ENCODE data around the gene FLYWCH1.

DNA sequence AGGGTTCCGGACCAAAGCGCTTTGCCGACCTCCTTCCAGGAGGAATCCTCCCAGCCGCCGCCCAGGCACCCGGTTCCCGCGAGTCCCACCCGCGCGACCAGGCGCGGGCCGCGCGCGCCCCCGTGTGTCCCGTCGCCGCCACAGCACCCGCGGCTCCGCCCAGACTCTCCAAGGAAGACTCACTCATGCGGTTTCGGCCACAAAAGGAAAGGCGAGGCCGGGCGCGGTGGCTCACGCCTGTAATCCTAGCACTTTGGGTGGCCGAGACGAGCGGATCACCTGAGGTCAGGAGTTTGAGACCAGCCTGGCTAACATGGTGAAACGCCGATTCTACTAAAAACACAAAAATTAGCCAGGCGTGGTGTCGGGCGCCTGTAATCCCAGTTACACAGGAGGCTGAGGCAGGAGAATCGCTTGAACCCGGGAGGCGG, 72.0 kb downstream of the FLYWCH1 start:
- TF ChIP-seq POLR2AphosphoS5 (IDR thresholded peaks at IDR 0.05; ENCODE audit: borderline replicate concordance, low read depth, low read length) (no peak), EZH2 (IDR thresholded peaks at IDR 0.05) (no peak)
